ENCODE results near the gene VPS26B. TPM values are rescaled to one million over a fixed set of nuclear protein-coding genes. Genes with fewer than 3 reads are reported as not detected.

Gene VPS26B
- total and polyA plus RNA-seq, 5 donors, result 18.7 to 38.0 (median 34.2) TPM

GRCh38 chr11:134231958-134232659 lies 7.6 kb downstream of the VPS26B start:
- Histone ChIP-seq H3K4me3 (ENCODE audit: low read length) (no peak overlapping the region), H3K4me1 (ENCODE audit: control insufficient read depth, insufficient read depth, low read length) (peaks cover 8% of the 10 kb centered on the region), H3K27me3 (ENCODE audit: control insufficient read depth, insufficient read depth) (no peaks in the 10 kb centered on the region), H3K27ac (ENCODE audit: low read length) (no peak overlapping the region), H3K9me3 (ENCODE audit: control insufficient read depth, low read length) (no peaks in the 10 kb centered on the region)
- ATAC-seq (no peak), DNase-seq (no peak)
- intact Hi-C loops (cut with DNase I), result no loop called here
- 68% methylated on average over 10 of the region's 10 CpGs for WGBS

GRCh38 chr11:134233729-134234179 lies 9.3 kb downstream of the VPS26B start:
- Histone ChIP-seq H3K27me3 (ENCODE audit: control insufficient read depth, insufficient read depth) (no peaks in the 10 kb centered on the region), H3K27ac (ENCODE audit: low read length) (no peak overlapping the region), H3K4me1 (ENCODE audit: control insufficient read depth, insufficient read depth, low read length) (peaks cover 8% of the 10 kb centered on the region), H3K4me3 (ENCODE audit: low read length) (no peak overlapping the region), H3K9me3 (ENCODE audit: control insufficient read depth, low read length) (no peaks in the 10 kb centered on the region)
- no peak for DNase-seq
- no peak for ATAC-seq
- WGBS, result 66% methylated on average over 4 of the region's 4 CpGs
- intact Hi-C loops (cut with DNase I), result no loop called here

GRCh38 chr11:134235399-134235798 lies 10.9 kb downstream of the VPS26B start:
- DNase-seq (no peak), ATAC-seq (no peak)
- intact Hi-C loops (cut with DNase I), result no loop called here
- Histone ChIP-seq H3K4me1 (ENCODE audit: control insufficient read depth, insufficient read depth, low read length) (peaks cover 2% of the 10 kb centered on the region), H3K27me3 (ENCODE audit: control insufficient read depth, insufficient read depth) (no peaks in the 10 kb centered on the region), H3K27ac (ENCODE audit: low read length) (no peak overlapping the region), H3K9me3 (ENCODE audit: control insufficient read depth, low read length) (no peaks in the 10 kb centered on the region), H3K4me3 (ENCODE audit: low read length) (no peak overlapping the region)
- 71% methylated on average over 3 of the region's 3 CpGs for WGBS

GRCh38 chr11:134236834-134237556 lies 12.5 kb downstream of the VPS26B start:
- 83% methylated on average over 7 of the region's 7 CpGs for WGBS
- no peaks in the 10 kb centered on the region for H3K4me1 ChIP-seq (ENCODE audit: control insufficient read depth, insufficient read depth, low read length)
- intact Hi-C loops (cut with DNase I), result no loop called here
- ATAC-seq, result no peak
- H3K9me3 ChIP-seq (ENCODE audit: control insufficient read depth, low read length), result no peaks in the 10 kb centered on the region
- no peak overlapping the region for H3K4me3 ChIP-seq (ENCODE audit: low read length)
- H3K27ac ChIP-seq (ENCODE audit: low read length), result no peak overlapping the region
- H3K27me3 ChIP-seq (ENCODE audit: control insufficient read depth, insufficient read depth), result no peaks in the 10 kb centered on the region
- no peak for DNase-seq

GRCh38 chr11:134237557-134237922 lies 13.1 kb downstream of the VPS26B start:
- no peak for ATAC-seq
- 78% methylated on average over 11 of the region's 11 CpGs for WGBS
- DNase-seq, result no peak

GRCh38 chr11:134238956-134239355 lies 14.5 kb downstream of the VPS26B start:
- Histone ChIP-seq H3K27ac (ENCODE audit: low read length) (no peak overlapping the region), H3K4me1 (ENCODE audit: control insufficient read depth, insufficient read depth, low read length) (no peaks in the 10 kb centered on the region), H3K9me3 (ENCODE audit: control insufficient read depth, low read length) (no peaks in the 10 kb centered on the region), H3K4me3 (ENCODE audit: low read length) (no peak overlapping the region), H3K27me3 (ENCODE audit: control insufficient read depth, insufficient read depth) (no peaks in the 10 kb centered on the region)
- WGBS, result 97% methylated on average over 5 of the region's 5 CpGs
- no peak for ATAC-seq
- no peak for DNase-seq
- intact Hi-C loops (cut with DNase I), result no loop called here

More at GRCh38 chr11:134237557-134237922, 13.1 kb downstream of the VPS26B start:
- no peaks in the 10 kb centered on the region for H3K27me3 ChIP-seq (ENCODE audit: control insufficient read depth, insufficient read depth)
- no peak overlapping the region for H3K4me3 ChIP-seq (ENCODE audit: low read length)
- H3K4me1 ChIP-seq (ENCODE audit: control insufficient read depth, insufficient read depth, low read length), result no peaks in the 10 kb centered on the region
- intact Hi-C loops (cut with DNase I), result no loop called here
- no peaks in the 10 kb centered on the region for H3K9me3 ChIP-seq (ENCODE audit: control insufficient read depth, low read length)
- H3K27ac ChIP-seq (ENCODE audit: low read length), result no peak overlapping the region

GRCh38 chr11:134240592-134240991 lies 16.1 kb downstream of the VPS26B start:
- Histone ChIP-seq H3K4me3 (ENCODE audit: low read length) (no peak overlapping the region), H3K27me3 (ENCODE audit: control insufficient read depth, insufficient read depth) (no peaks in the 10 kb centered on the region), H3K4me1 (ENCODE audit: control insufficient read depth, insufficient read depth, low read length) (no peaks in the 10 kb centered on the region), H3K9me3 (ENCODE audit: control insufficient read depth, low read length) (no peaks in the 10 kb centered on the region), H3K27ac (ENCODE audit: low read length) (no peak overlapping the region)
- 74% methylated on average over 6 of the region's 6 CpGs for WGBS
- ATAC-seq (no peak), DNase-seq (no peak)
- intact Hi-C loops (cut with DNase I), result no loop called here

GRCh38 chr11:134242376-134242775 lies 17.9 kb downstream of the VPS26B start:
- intact Hi-C loops (cut with DNase I), result no loop called here

GRCh38 chr11:134243913-134244312 lies 19.4 kb downstream of the VPS26B start:
- intact Hi-C loops (cut with DNase I), result no loop called here
- Histone ChIP-seq H3K4me3 (ENCODE audit: low read length) (no peak overlapping the region), H3K27ac (ENCODE audit: low read length) (no peak overlapping the region), H3K9me3 (ENCODE audit: control insufficient read depth, low read length) (no peaks in the 10 kb centered on the region), H3K27me3 (ENCODE audit: control insufficient read depth, insufficient read depth) (no peaks in the 10 kb centered on the region), H3K4me1 (ENCODE audit: control insufficient read depth, insufficient read depth, low read length) (no peaks in the 10 kb centered on the region)
- DNase-seq (no peak), ATAC-seq (no peak)
- WGBS, result 97% methylated on average over 4 of the region's 4 CpGs

More at GRCh38 chr11:134242376-134242775, 17.9 kb downstream of the VPS26B start:
- ATAC-seq, result no peak
- 87% methylated on average over 9 of the region's 9 CpGs for WGBS
- Histone ChIP-seq H3K4me3 (ENCODE audit: low read length) (no peak overlapping the region), H3K4me1 (ENCODE audit: control insufficient read depth, insufficient read depth, low read length) (no peaks in the 10 kb centered on the region), H3K9me3 (ENCODE audit: control insufficient read depth, low read length) (no peaks in the 10 kb centered on the region), H3K27me3 (ENCODE audit: control insufficient read depth, insufficient read depth) (no peaks in the 10 kb centered on the region), H3K27ac (ENCODE audit: low read length) (no peak overlapping the region)
- DNase-seq, result no peak

GRCh38 chr11:134244593-134244992 lies 20.1 kb downstream of the VPS26B start:
- 59% methylated on average over 7 of the region's 7 CpGs for WGBS
- no peak for DNase-seq
- H3K27me3 ChIP-seq (ENCODE audit: control insufficient read depth, insufficient read depth), result no peaks in the 10 kb centered on the region
- peak; percentile 34 to 43 for ATAC-seq
- H3K9me3 ChIP-seq (ENCODE audit: control insufficient read depth, low read length), result no peaks in the 10 kb centered on the region
- no peaks in the 10 kb centered on the region for H3K4me1 ChIP-seq (ENCODE audit: control insufficient read depth, insufficient read depth, low read length)
- intact Hi-C loops (cut with DNase I), result no loop called here
- H3K4me3 ChIP-seq (ENCODE audit: low read length), result no peak overlapping the region
- no peak overlapping the region for H3K27ac ChIP-seq (ENCODE audit: low read length)

- intact Hi-C loops (cut with DNase I), result no loop called here
- no peaks in the 10 kb centered on the region for H3K9me3 ChIP-seq (ENCODE audit: control insufficient read depth, low read length)
- H3K27ac ChIP-seq (ENCODE audit: low read length), result no peak overlapping the region
- DNase-seq (peak in 1 of 3 donors; percentile 63), ATAC-seq (no peak)
- no peak overlapping the region for H3K4me3 ChIP-seq (ENCODE audit: low read length)
- no peaks in the 10 kb centered on the region for H3K27me3 ChIP-seq (ENCODE audit: control insufficient read depth, insufficient read depth)
- WGBS, result 93% methylated on average over 14 of the region's 14 CpGs
- H3K4me1 ChIP-seq (ENCODE audit: control insufficient read depth, insufficient read depth, low read length), result no peaks in the 10 kb centered on the region
Observed at GRCh38 chr11:134245434-134245833, 21.0 kb downstream of the VPS26B start.

Data from right cardiac atrium (tissue), 5 donors.